GM19452 (cell line): ENCODE measurements around the gene DKK3.

ENCODE experiments used
- ATAC-seq: cut with Tn5 transposase; IDR thresholded peaks from one replicate; pipeline ENCODE4 v1.9.1; 2021; ENCODE audit not compliant: unreplicated experiment

Gene DKK3

DNA sequence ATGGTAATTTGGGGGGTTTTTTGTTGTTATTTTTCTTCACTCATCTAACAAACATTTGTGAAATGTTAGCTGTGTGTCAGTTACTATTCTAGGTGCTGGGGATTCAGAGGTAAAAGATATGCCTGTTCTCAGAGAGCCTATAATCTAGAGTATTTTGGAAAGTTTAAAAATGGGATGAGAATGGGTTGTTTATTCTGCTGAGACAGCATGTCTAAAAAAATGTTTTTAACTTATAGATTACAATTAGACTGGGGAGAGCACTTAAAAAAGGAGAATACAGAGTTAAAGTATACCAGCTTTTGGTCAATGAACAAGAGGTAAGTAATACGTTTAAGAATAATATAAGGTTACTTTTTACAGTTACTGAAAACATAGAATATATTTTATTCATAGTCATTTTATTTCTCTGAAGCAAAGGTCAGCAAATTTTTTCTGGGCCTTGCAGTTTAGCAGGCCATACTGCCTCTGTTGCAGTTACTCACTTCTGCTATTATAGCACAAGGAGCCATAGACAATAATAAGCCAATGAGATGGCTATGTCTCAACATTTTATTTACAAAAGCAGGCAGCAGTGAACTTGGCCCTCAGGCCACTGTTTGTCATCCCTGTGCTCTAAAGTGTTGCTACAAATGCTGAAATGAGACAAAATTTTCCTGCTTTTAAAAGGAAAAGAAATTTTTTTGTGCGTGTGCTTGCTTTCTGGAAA is 60.0 kb downstream of the DKK3 start:
- no peak for ATAC-seq

- ATAC-seq = no peak
Observed at GRCh38 chr11:11947825-11948224, 60.6 kb downstream of the DKK3 start.

GRCh38 chr11:11946878-11947277 is 61.5 kb downstream of the DKK3 start:
- ATAC-seq = no peak

DNA sequence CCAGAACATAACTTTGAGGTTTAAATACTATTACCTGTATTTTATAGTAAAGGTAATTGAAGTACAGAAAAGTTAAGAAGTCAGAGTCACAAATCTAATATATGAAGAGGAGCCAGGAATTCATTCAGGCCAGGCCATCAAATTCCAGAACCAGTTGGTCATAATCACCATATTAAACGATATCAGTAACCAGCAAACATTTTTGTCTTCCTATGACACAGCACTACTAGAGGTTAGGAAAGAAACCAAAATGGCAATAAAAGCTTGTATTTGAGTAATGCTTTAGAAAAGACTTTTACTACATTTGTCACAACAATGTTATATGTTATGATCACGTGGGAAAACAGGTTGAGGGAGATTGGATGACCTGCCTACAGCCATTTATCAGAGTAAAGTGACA is 62.2 kb downstream of the DKK3 start:
- ATAC-seq = no peak

DNA sequence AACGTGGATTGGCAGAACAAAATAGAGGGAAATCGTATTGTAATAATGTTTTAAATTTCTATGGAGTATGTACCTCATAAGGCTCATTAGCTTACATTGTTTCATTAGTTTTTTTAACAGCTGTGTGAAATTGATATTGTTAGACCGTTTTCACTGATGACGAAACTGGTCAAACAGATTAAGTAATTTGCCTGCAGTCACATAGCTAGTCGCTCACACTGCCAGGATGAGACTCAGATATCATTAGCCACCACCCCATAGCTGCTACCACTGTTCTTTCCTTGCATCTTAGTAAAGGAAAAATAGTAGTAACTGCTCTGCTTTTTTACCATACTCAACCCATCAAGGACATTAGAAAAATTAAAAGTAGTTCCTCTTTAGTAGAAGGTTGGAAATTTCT is 64.0 kb downstream of the DKK3 start:
- no peak for ATAC-seq

DNA sequence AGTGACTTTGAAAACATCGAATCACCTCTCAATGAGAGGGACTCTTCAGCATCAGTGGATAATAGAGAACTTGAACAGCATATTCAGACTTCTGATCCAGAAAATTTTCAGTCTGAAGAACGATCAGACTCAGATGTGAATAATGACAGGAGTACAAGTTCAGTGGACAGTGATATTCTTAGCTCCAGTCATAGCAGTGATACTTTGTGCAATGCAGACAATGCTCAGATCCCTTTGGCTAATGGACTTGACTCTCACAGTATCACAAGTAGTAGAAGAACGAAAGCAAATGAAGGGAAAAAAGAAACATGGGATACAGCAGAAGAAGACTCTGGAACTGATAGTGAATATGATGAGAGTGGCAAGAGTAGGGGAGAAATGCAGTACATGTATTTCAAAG is 65.8 kb downstream of the DKK3 start:
- no peak for ATAC-seq

DNA sequence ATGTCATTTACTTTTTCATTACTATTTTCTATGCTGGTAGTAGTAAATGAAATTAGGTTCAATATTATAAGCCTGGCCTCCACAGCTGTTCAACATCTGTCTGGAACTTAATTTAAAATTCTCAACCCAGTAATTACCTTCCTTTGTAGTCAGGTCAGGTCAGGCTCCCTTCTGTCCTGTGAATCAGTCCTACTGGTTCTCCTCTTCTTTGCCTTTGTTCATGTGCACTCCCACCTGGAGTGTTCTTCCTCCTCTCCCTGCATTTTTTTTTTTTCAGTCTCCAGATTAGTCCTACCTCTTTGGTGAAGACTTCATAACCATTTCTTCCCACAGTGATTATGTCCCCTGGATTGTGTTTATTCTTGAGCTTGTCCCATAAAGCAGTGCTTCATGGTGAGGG is 67.9 kb downstream of the DKK3 start:
- no peak for ATAC-seq

- no peak for ATAC-seq
Observed at GRCh38 chr11:11937957-11938356, 70.5 kb downstream of the DKK3 start.

- ATAC-seq = no peak
Observed at GRCh38 chr11:11937433-11937832, 71.0 kb downstream of the DKK3 start.

GRCh38 chr11:11935536-11935935 is 72.9 kb downstream of the DKK3 start:
- no peak for ATAC-seq

DNA sequence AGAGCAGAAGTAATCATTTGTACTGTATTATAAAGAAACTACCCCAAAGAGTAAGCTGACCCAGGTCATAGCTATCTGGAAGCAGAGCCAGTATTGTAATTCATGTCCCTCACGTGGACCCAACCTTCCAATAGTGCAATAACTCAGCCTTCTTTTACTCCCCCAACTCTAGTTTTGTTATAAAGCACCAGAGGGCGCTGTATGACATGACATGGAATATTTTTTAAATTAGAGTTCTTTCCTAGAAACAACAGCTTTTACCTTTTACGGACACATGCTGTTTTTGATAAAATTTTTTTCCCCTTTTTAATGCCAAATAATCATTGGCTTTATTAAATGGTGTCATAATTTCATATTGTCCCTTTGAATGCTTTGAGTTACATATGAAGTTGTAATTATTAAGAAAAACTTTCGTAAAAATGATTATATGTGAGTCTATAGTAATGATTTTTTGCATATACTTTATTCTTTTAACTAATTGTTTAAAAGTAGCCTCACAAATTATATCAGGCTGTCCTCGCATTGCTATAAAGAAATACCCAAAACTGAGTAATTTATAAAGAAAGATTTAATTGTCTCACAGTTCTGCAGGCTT is 76.9 kb downstream of the DKK3 start:
- ATAC-seq = no peak

GRCh38 chr11:11929920-11930319 is 78.5 kb downstream of the DKK3 start:
- no peak for ATAC-seq

- ATAC-seq = no peak
Observed at GRCh38 chr11:11923828-11924227, 84.6 kb downstream of the DKK3 start.

GRCh38 chr11:11916981-11917399 is 91.4 kb downstream of the DKK3 start:
- ATAC-seq = no peak

GRCh38 chr11:11915625-11916024 is 92.8 kb downstream of the DKK3 start:
- no peak for ATAC-seq

DNA sequence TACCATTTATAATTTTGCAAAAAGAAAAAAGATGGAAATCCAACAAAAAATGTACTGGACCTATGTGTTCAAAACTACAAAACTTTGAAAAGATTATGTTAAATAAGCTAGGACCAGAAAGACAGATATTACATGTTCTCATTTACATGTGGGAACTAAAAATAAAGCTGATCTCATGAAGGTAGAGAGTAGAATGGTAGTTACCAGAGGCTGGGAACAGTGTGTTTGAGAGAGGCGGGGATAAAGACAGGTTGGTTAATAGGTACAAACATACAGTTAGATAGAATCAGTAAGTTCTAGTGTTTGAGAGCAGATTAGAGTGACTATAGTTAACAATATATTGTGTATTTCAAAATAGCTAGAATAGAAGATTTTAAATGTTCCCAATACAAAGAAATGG is 95.0 kb downstream of the DKK3 start:
- no peak for ATAC-seq
